ENCODE data around the gene OSGIN1. TPM values are rescaled to one million over a fixed set of nuclear protein-coding genes. Genes with fewer than 3 reads are reported as not detected.

Gene OSGIN1
- total and polyA plus RNA-seq, 2 donors (not counting 1 experiment from before 2014, with no cell fraction given), result 0.85 to 1.8 TPM

DNA sequence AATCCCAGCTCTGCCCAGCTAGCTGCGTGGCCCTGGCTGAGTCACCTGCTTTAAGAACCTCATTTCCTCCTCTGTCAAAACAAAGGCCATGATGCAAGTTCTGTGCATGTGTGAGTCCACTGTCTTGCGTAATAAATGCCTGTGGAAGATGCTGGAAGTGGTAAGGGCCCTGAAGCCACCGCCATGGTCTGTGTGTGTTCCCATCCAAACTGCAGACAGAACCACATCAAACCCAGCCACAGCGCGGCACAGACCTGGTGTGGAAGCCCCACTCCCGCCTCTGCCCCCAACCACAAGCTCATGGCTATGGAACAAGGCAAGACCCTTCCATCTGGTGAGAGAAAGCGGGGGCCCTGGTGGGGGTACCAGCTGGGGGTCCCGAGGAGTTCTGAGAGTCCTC, 41.0 kb downstream of the OSGIN1 start:
- intact Hi-C loops (cut with micrococcal nuclease), result no loop called here
- Histone ChIP-seq H4K20me1 (ENCODE audit: control insufficient read depth, insufficient read depth, low read length, poor library complexity, severe bottlenecking) (no peaks in the 10 kb centered on the region), H3K4me2 (replicated peaks; ENCODE audit: low read depth, low read length, poor library complexity, severe bottlenecking) (no peak overlapping the region), H3K27ac (ENCODE audit: low read length in 2 of 2) (no peak overlapping the region), H3K9ac (ENCODE audit: low read length) (no peak overlapping the region), H3K27me3 (replicated peaks in 1 of 4; ENCODE audit: control extremely low read depth in 1 of 4, control insufficient read depth in 3 of 4, insufficient read depth in 4 of 4, low read length in 3 of 4) (peaks cover 0 to 13% (median 6%) of the 10 kb centered on the region in 4 experiments), H3K79me2 (ENCODE audit: control insufficient read depth, insufficient read depth, low read length) (no peaks in the 10 kb centered on the region), H2AFZ (ENCODE audit: insufficient read depth, low read depth, low read length, poor library complexity, severe bottlenecking) (no peak overlapping the region), H3K4me3 (ENCODE audit: control extremely low read depth in 1 of 5, extremely low read depth in 1 of 5, insufficient read depth in 1 of 5, low read depth in 2 of 5, low read length in 4 of 5) (no peak overlapping the region), H3K36me3 (replicated peaks in 1 of 2; ENCODE audit: control extremely low read depth in 1 of 2, control insufficient read depth in 1 of 2, extremely low read depth in 1 of 2, insufficient read depth in 2 of 2, low read length in 1 of 2) (no peaks in the 10 kb centered on the region), H3K9me3 (ENCODE audit: control extremely low read depth in 1 of 3, control insufficient read depth in 2 of 3, insufficient read depth in 1 of 3, low read length in 2 of 3) (peaks cover 0 to 11% (median 0%) of the 10 kb centered on the region in 3 donors), H3K4me1 (ENCODE audit: control insufficient read depth in 2 of 2, insufficient read depth in 2 of 2, low read length in 2 of 2) (peaks cover 0 to 4% of the 10 kb centered on the region in 2 donors)
- H3K9me3 Mint-ChIP-seq (ENCODE audit: insufficient read depth), result no peaks in the 10 kb centered on the region
- ChIA-PET CTCF (no interaction called here), POLR2A (no interaction called here)
- peaks cover 1% of the 10 kb centered on the region for H3K4me1 Mint-ChIP-seq
- DNase-seq (no peak), ATAC-seq (ENCODE audit: low read depth) (no peak)
- peaks cover 50% of the 10 kb centered on the region for H3K27me3 Mint-ChIP-seq
- no peak overlapping the region for H3K4me3 Mint-ChIP-seq
- H3K27ac Mint-ChIP-seq, result no peak overlapping the region
- TF ChIP-seq CTCF (IDR thresholded peaks at IDR 0.05), result no peak
- no peak for TF ChIP-seq EZH2 (IDR thresholded peaks at IDR 0.05; ENCODE audit: borderline replicate concordance, insufficient read depth, low read depth, low read length, poor library complexity, severe bottlenecking)
- WGBS (ENCODE audit: insufficient coverage), result 66% methylated on average over 6 of the region's 8 CpGs

GRCh38 chr16:83994703-83995102, 41.7 kb downstream of the OSGIN1 start:
- H3K9me3 ChIP-seq (ENCODE audit: control extremely low read depth in 1 of 3, control insufficient read depth in 2 of 3, insufficient read depth in 1 of 3, low read length in 2 of 3), result peaks cover 0 to 11% (median 0%) of the 10 kb centered on the region in 3 donors
- no peak overlapping the region for H3K9ac ChIP-seq (ENCODE audit: low read length)
- peaks cover 0 to 13% (median 5%) of the 10 kb centered on the region in 4 experiments for H3K27me3 ChIP-seq (replicated peaks in 1 of 4; ENCODE audit: control extremely low read depth in 1 of 4, control insufficient read depth in 3 of 4, insufficient read depth in 4 of 4, low read length in 3 of 4)
- Mint-ChIP-seq H3K27me3 (peaks cover 46% of the 10 kb centered on the region), H3K27ac (no peak overlapping the region), H3K4me3 (no peak overlapping the region), H3K9me3 (ENCODE audit: insufficient read depth) (no peaks in the 10 kb centered on the region), H3K4me1 (peaks cover 1% of the 10 kb centered on the region)
- no peak overlapping the region for H3K4me3 ChIP-seq (ENCODE audit: control extremely low read depth in 1 of 5, extremely low read depth in 1 of 5, insufficient read depth in 1 of 5, low read depth in 2 of 5, low read length in 4 of 5)
- H2AFZ ChIP-seq (ENCODE audit: insufficient read depth, low read depth, low read length, poor library complexity, severe bottlenecking), result no peak overlapping the region
- no peaks in the 10 kb centered on the region for H4K20me1 ChIP-seq (ENCODE audit: control insufficient read depth, insufficient read depth, low read length, poor library complexity, severe bottlenecking)
- CTCF ChIA-PET, result interaction anchor here (1.1 kb wide), 1 partner anchor 10 kb away, joined by 3 read pairs; no protein-coding TSS in a partner anchor
- intact Hi-C loops (cut with micrococcal nuclease), result no loop called here
- H3K4me1 ChIP-seq (ENCODE audit: control insufficient read depth in 2 of 2, insufficient read depth in 2 of 2, low read length in 2 of 2), result peaks cover 0 to 4% of the 10 kb centered on the region in 2 donors
- H3K36me3 ChIP-seq (replicated peaks in 1 of 2; ENCODE audit: control extremely low read depth in 1 of 2, control insufficient read depth in 1 of 2, extremely low read depth in 1 of 2, insufficient read depth in 2 of 2, low read length in 1 of 2), result no peaks in the 10 kb centered on the region
- TF ChIP-seq CTCF (IDR thresholded peaks at IDR 0.05) (no peak), EZH2 (IDR thresholded peaks at IDR 0.05; ENCODE audit: borderline replicate concordance, insufficient read depth, low read depth, low read length, poor library complexity, severe bottlenecking) (no peak)
- DNase-seq (no peak), ATAC-seq (ENCODE audit: low read depth) (no peak)
- no peak overlapping the region for H3K27ac ChIP-seq (ENCODE audit: low read length in 2 of 2)
- no peak overlapping the region for H3K4me2 ChIP-seq (replicated peaks; ENCODE audit: low read depth, low read length, poor library complexity, severe bottlenecking)
- H3K79me2 ChIP-seq (ENCODE audit: control insufficient read depth, insufficient read depth, low read length), result no peaks in the 10 kb centered on the region
- WGBS (ENCODE audit: insufficient coverage), result 76% methylated on average over 13 of the region's 13 CpGs
- POLR2A ChIA-PET, result no interaction called here

All from B cell (primary cell).